ENCODE measurements around the gene ABHD12B. TPM values are rescaled to one million over a fixed set of nuclear protein-coding genes. Genes with fewer than 3 reads are reported as not detected.

ABHD12B gene
- total RNA-seq, 1 experiment from 2014 or later, result not detected

DNA sequence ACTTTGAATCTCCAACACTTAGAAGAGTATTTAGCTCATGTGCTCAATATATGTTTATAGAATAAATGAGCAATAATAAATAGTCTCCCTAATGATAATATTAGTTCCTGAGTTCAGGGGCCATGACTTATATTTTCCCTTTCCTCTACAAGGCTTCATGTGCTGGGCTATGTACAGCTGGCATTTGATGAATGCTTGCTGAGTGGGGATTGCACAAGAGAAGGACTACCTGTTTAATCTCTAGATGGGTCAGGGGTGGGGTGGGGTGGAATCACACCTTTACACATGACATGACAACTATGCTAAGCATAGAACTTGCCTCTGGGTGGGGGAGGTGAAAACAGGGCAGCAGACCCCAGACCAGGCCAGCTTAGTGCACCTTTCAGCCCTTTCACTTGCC is 7.6 kb upstream of the ABHD12B start:
- no peaks in the 10 kb centered on the region for H3K36me3 ChIP-seq (ENCODE audit: control insufficient read depth, insufficient read depth, low read length)
- H3K4me3 ChIP-seq (ENCODE audit: low read depth in 2 of 2, low read length in 2 of 2), result no peak overlapping the region
- intact Hi-C loops (cut with micrococcal nuclease; ENCODE audit: unreplicated experiment) (loop anchor here (10.0 kb wide), 1 partner anchor 259 kb away; no protein-coding TSS in a partner anchor), in situ Hi-C loops (cut with HindIII; ENCODE audit: low pct_unique_long_range_greater_than_20kb, low sequenced_read_pairs) (no loop called here)
- ATAC-seq (no peak), DNase-seq (ENCODE audit: low read depth, low spot score) (no peak)
- no TSS peak for BruUV-seq (replicated peaks)
- ChIA-PET POLR2A (no interaction called here), CTCF (no interaction called here)
- H3K27ac ChIP-seq (ENCODE audit: low read length), result no peak overlapping the region
- TF ChIP-seq, protein P1, sequence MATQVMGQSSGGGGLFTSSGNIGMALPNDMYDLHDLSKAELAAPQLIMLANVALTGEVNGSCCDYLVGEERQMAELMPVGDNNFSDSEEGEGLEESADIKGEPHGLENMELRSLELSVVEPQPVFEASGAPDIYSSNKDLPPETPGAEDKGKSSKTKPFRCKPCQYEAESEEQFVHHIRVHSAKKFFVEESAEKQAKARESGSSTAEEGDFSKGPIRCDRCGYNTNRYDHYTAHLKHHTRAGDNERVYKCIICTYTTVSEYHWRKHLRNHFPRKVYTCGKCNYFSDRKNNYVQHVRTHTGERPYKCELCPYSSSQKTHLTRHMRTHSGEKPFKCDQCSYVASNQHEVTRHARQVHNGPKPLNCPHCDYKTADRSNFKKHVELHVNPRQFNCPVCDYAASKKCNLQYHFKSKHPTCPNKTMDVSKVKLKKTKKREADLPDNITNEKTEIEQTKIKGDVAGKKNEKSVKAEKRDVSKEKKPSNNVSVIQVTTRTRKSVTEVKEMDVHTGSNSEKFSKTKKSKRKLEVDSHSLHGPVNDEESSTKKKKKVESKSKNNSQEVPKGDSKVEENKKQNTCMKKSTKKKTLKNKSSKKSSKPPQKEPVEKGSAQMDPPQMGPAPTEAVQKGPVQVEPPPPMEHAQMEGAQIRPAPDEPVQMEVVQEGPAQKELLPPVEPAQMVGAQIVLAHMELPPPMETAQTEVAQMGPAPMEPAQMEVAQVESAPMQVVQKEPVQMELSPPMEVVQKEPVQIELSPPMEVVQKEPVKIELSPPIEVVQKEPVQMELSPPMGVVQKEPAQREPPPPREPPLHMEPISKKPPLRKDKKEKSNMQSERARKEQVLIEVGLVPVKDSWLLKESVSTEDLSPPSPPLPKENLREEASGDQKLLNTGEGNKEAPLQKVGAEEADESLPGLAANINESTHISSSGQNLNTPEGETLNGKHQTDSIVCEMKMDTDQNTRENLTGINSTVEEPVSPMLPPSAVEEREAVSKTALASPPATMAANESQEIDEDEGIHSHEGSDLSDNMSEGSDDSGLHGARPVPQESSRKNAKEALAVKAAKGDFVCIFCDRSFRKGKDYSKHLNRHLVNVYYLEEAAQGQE (IDR thresholded peaks at IDR 0.05; ENCODE audit: insufficient read depth in 1 of 2, low read depth in 2 of 2, low read length in 1 of 2), result no peak
- TF ChIP-seq TCF7L2 (IDR thresholded peaks at IDR 0.05; ENCODE audit: low read depth, low read length), result no peak
- H3K4me1 ChIP-seq (ENCODE audit: control insufficient read depth, insufficient read depth, low read length), result no peaks in the 10 kb centered on the region; the same call in 1 of the 2 replicates
- H3K9me3 ChIP-seq (ENCODE audit: control insufficient read depth, insufficient read depth, low read depth, low read length), result no peaks in the 10 kb centered on the region
- H3K27me3 ChIP-seq (ENCODE audit: control insufficient read depth, insufficient read depth, low read length), result peaks cover 12% of the 10 kb centered on the region

DNA sequence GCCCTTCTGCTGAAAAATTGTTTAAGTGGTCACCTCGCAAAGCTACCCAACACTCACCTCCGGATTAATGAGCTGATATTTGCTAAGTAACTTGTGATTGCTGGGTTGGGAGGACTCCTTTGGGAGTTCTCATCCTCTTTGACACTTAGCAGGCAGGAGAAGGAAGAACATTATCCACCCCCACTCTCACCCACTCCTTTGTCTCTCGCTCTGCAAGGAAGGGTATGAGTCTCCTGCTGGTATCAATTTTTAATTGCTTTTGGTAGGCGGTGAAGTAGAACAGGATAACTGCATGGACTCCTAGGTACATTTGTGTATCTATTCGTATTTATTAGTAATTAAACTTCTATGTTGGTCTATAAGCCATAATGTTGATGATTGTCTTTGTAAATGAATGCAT is 6.9 kb upstream of the ABHD12B start:
- no peak for DNase-seq (ENCODE audit: low read depth, low spot score)
- Histone ChIP-seq H3K4me3 (ENCODE audit: low read depth in 2 of 2, low read length in 2 of 2) (no peak overlapping the region), H3K36me3 (ENCODE audit: control insufficient read depth, insufficient read depth, low read length) (no peaks in the 10 kb centered on the region), H3K27ac (ENCODE audit: low read length) (no peak overlapping the region), H3K27me3 (ENCODE audit: control insufficient read depth, insufficient read depth, low read length) (peaks cover 16% of the 10 kb centered on the region), H3K4me1 (ENCODE audit: control insufficient read depth, insufficient read depth, low read length) (no peaks in the 10 kb centered on the region; the same call in 1 of the 2 replicates), H3K9me3 (ENCODE audit: control insufficient read depth, insufficient read depth, low read depth, low read length) (no peaks in the 10 kb centered on the region)
- ChIA-PET POLR2A (no interaction called here), CTCF (no interaction called here)
- ATAC-seq, result no peak
- intact Hi-C loops (cut with micrococcal nuclease; ENCODE audit: unreplicated experiment), result loop anchor here (10.0 kb wide), 1 partner anchor 260 kb away; no protein-coding TSS in a partner anchor
- BruUV-seq (replicated peaks), result no TSS peak
- TF ChIP-seq, protein P2, sequence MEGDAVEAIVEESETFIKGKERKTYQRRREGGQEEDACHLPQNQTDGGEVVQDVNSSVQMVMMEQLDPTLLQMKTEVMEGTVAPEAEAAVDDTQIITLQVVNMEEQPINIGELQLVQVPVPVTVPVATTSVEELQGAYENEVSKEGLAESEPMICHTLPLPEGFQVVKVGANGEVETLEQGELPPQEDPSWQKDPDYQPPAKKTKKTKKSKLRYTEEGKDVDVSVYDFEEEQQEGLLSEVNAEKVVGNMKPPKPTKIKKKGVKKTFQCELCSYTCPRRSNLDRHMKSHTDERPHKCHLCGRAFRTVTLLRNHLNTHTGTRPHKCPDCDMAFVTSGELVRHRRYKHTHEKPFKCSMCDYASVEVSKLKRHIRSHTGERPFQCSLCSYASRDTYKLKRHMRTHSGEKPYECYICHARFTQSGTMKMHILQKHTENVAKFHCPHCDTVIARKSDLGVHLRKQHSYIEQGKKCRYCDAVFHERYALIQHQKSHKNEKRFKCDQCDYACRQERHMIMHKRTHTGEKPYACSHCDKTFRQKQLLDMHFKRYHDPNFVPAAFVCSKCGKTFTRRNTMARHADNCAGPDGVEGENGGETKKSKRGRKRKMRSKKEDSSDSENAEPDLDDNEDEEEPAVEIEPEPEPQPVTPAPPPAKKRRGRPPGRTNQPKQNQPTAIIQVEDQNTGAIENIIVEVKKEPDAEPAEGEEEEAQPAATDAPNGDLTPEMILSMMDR (IDR thresholded peaks at IDR 0.05), result no peak
- TF ChIP-seq SIN3A (IDR thresholded peaks at IDR 0.05; ENCODE audit: borderline replicate concordance, insufficient read depth, low read depth, low read length) (no peak), TCF7L2 (IDR thresholded peaks at IDR 0.05; ENCODE audit: low read depth, low read length) (no peak), POLR2AphosphoS5 (IDR thresholded peaks at IDR 0.05; ENCODE audit: low read depth, low read length) (no peak)
- TF ChIP-seq, protein P1 (IDR thresholded peaks at IDR 0.05; ENCODE audit: insufficient read depth in 1 of 2, low read depth in 2 of 2, low read length in 1 of 2), result no peak
- in situ Hi-C loops (cut with HindIII; ENCODE audit: low pct_unique_long_range_greater_than_20kb, low sequenced_read_pairs), result no loop called here

All from Panc1 (cell line).